Measurements from ENCODE around the gene NTM. TPM values are rescaled to one million over a fixed set of nuclear protein-coding genes. Genes with fewer than 3 reads are reported as not detected.

Gene NTM
- total and polyA plus RNA-seq, 2 donors (not counting 3 experiments of a cell fraction or from before 2014, with no cell fraction given): 1.00 to 1.1 TPM

DNA sequence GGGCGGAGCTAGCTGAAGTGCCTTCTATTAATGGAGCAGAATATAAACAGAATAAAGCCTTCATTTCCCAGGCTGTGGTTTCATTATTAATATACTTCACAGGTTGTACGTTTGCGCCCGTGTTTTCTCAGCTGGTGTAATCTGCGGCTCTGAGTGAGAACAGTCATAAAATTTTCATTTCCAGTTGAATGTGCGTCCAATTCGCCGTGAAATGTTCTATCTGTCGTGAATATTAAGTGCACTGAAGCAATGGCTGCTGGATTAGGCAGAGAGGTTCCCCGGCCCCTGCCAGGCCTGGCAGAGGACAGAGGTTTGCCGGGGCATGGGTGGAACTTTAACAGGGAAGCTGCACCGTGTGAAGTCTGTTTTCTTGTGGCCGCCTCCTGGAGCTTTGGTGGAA lies 874.4 kb downstream of the NTM start:
- FAIRE-seq: no peak
- Histone ChIP-seq H3K79me2 (ENCODE audit: control insufficient read depth, insufficient read depth, low read length) (no peaks in the 10 kb centered on the region), H3K9me3 (replicated peaks; ENCODE audit: control insufficient read depth, insufficient read depth, low read length) (no peaks in the 10 kb centered on the region), H3K4me3 (replicated peaks in 1 of 3; ENCODE audit: insufficient read depth in 1 of 3, low read depth in 1 of 3, low read length in 3 of 3) (no peak overlapping the region), H3K27ac (ENCODE audit: insufficient read depth, low read depth, low read length) (no peak overlapping the region), H3K4me2 (ENCODE audit: insufficient read depth, low read length) (no peak overlapping the region), H3K9ac (replicated peaks; ENCODE audit: extremely low read depth, insufficient read depth, low read length) (no peak overlapping the region), H4K20me1 (replicated peaks; ENCODE audit: control insufficient read depth, extremely low read depth, insufficient read depth, low read length) (no peaks in the 10 kb centered on the region), H3K9me1 (replicated peaks; ENCODE audit: control insufficient read depth, extremely low read depth, insufficient read depth, low read length) (no peaks in the 10 kb centered on the region), H3K36me3 (ENCODE audit: control insufficient read depth in 2 of 2, extremely low read depth in 1 of 2, insufficient read depth in 2 of 2, low read length in 2 of 2) (no peaks in the 10 kb centered on the region), H3K4me1 (ENCODE audit: control insufficient read depth, extremely low read depth, insufficient read depth, low read length) (no peaks in the 10 kb centered on the region), H2AFZ (ENCODE audit: low read depth, low read length) (no peak overlapping the region), H3K27me3 (ENCODE audit: control insufficient read depth in 2 of 2, insufficient read depth in 2 of 2, low read length in 2 of 2) (no peaks in the 10 kb centered on the region)
- BruUV-seq (replicated peaks): no TSS peak
- POLR2A ChIA-PET: no interaction called here
- intact Hi-C loops (cut with micrococcal nuclease) (no loop called here), dilution Hi-C loops (cut with MboI; ENCODE audit: extremely low pct_ligation_motif_present, low sequenced_read_pairs) (no loop called here)
- CTCF ChIA-PET: no interaction called here
- no peak for DNase-seq (ENCODE audit: low read depth, low spot score)
- TF ChIP-seq, protein P1, sequence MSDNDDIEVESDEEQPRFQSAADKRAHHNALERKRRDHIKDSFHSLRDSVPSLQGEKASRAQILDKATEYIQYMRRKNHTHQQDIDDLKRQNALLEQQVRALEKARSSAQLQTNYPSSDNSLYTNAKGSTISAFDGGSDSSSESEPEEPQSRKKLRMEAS (IDR thresholded peaks at IDR 0.05; ENCODE audit: insufficient read depth, insufficient read length): no peak
- TF ChIP-seq GATA2 (IDR thresholded peaks at IDR 0.05; ENCODE audit: insufficient read depth, insufficient read length, low read depth, low read length) (no peak), MYC (IDR thresholded peaks at IDR 0.05; ENCODE audit: low read depth, low read length) (no peak), FOS (IDR thresholded peaks at IDR 0.05; ENCODE audit: borderline replicate concordance, insufficient read depth, low read length) (no peak), EZH2 (IDR thresholded peaks at IDR 0.05; ENCODE audit: borderline replicate concordance, low read depth, low read length, severe bottlenecking) (no peak), POLR2AphosphoS5 (IDR thresholded peaks at IDR 0.05; ENCODE audit: insufficient read depth, low read depth, low read length) (no peak), POLR2A (IDR thresholded peaks at IDR 0.05; ENCODE audit: low read depth, low read length) (no peak), CTCF (IDR thresholded peaks at IDR 0.05; ENCODE audit: extremely low read depth in 1 of 2, insufficient read depth in 1 of 2, low read depth in 1 of 2, low read length in 2 of 2) (no peak), JUN (IDR thresholded peaks at IDR 0.05; ENCODE audit: borderline replicate concordance, insufficient read depth, insufficient read length, low read depth) (no peak)

All from endothelial cell of umbilical vein (primary cell).